C4-2B (cell line): ENCODE results near the gene LCN1.

Source experiments
- H3K27ac ChIP-seq: fragments of 450-650 bp; 2 replicates; pipeline ENCODE4 v1.5.1; 2017
- ZFX ChIP-seq: fragments of 450-650 bp; IDR thresholded peaks from 2 replicates; pipeline ENCODE4 v1.6.1; 2017
- TF ChIP-seq, protein P1 (sequence below): fragments of 450-650 bp; conservative IDR thresholded peaks from 2 replicates; pipeline ENCODE4 v1.5.1; 2017; ENCODE audit warnings: mild to moderate bottlenecking

Gene LCN1

DNA sequence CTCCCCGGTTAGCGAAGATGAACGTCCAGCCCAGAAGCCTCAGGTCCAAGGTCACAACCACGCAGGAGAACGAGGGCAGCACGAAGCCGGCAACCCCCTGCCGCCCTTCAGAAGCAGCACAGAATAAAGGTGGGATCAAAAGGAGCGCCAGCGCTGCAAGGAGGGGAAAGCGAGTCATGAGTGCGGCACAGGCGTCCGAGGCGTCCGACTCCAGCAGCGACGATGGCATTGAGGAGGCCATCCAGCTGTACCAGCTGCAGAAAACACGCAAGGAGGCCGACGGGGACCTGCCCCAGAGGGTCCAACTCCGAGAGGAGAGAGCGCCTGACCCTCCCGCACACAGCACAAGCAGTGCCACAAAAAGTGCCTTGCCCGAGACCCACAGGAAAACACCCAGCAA is 35.9 kb upstream of the LCN1 start:
- H3K27ac ChIP-seq, result no peak overlapping the region
- no peak for TF ChIP-seq ZFX
- TF ChIP-seq, protein P1, sequence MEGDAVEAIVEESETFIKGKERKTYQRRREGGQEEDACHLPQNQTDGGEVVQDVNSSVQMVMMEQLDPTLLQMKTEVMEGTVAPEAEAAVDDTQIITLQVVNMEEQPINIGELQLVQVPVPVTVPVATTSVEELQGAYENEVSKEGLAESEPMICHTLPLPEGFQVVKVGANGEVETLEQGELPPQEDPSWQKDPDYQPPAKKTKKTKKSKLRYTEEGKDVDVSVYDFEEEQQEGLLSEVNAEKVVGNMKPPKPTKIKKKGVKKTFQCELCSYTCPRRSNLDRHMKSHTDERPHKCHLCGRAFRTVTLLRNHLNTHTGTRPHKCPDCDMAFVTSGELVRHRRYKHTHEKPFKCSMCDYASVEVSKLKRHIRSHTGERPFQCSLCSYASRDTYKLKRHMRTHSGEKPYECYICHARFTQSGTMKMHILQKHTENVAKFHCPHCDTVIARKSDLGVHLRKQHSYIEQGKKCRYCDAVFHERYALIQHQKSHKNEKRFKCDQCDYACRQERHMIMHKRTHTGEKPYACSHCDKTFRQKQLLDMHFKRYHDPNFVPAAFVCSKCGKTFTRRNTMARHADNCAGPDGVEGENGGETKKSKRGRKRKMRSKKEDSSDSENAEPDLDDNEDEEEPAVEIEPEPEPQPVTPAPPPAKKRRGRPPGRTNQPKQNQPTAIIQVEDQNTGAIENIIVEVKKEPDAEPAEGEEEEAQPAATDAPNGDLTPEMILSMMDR, result no peak

DNA sequence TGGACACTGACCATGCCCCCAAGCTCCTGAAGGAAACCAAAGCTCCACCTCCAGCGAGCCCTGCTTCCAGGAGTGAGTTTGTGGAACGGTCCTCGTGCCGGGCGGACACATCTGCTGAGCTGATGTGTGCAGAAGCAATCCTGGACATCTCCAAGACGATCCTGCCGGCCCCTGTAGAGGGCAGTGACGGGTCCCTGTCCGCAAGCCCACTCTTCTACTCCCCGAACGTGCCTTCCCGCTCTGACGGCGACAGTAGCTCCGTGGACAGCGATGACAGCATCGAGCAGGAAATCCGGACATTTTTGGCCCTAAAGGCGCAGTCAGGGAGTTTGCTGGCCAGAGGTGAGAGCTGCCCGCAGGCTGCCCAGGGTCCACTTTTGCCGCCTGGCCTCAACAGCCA is 35.4 kb upstream of the LCN1 start:
- no peak overlapping the region for H3K27ac ChIP-seq
- TF ChIP-seq, protein P1, result no peak
- TF ChIP-seq ZFX, result no peak

DNA sequence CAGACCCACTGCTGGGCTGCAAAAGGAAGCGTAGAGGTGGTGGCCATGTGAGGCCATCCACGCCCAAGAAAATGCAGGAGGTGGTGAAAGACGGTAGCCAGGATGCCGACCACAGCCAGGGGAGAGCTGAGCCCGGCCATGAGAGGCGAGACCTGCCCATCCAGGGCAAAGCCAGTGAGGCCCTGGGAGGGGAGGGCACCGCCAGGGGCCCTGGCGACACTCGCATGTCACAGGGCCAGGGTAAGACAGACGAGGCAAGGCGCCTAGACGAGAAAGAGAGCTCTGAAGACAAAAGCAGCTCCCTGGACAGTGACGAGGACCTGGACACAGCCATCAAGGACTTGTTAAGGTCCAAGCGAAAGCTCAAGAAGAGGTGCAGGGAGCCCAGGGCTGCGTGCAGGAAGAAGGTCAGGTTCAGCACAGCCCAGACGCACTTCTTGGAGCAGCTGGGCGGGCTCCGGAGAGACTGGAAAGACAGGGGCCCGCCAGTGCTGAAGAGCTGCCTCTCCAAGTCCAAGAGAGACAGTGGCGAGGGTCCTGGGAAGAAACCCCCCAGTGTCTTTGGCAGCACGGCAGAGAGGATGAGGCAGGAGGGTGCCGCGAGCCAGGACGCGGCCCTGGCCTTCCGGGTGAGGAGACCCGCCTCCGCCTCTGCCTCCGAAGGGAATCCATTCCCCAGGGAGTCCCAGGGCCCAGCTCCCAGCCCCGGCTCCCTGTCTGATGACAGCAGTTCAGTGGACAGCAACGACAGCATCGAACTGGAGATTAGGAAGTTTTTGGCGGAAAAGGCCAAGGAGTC is 34.8 kb upstream of the LCN1 start:
- no peak for TF ChIP-seq ZFX
- TF ChIP-seq, protein P1, result no peak
- no peak overlapping the region for H3K27ac ChIP-seq

DNA sequence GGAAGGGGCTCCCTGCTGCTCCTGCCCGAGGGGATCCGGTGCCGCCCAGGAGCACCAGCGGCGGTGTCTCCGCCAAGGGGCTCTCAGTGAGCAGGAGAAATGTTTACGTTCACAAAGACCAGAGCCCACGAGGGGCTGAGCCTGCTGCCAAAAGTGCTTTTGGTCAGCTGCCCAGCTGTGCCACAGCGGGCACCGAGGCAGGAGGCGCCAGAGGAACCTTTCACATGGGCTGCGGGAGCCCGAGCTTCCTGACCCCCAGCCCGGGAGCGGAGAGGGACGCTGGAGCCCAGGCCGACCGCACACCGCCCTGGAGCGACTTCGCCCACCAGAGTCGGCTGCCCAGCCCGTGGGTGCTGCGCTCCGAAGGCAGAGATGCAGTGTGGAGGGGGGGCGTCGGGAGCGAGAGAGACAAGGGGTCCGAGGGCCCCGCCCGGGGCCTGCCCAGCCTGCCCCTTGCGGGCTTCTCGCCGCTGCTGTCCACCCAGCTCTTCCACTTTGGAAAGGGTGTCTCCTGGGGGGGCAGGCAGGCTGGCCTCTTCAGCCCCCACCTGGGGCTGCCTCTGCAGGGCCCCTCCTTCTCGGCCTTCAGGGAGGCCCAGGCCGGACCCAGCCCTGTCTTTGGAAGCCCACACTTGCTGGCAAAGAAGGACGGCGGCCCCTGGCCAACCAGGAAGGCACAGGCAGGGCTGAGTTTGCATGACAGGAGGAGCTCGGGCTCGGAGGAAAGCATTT is 33.8 kb upstream of the LCN1 start:
- H3K27ac ChIP-seq, result no peak overlapping the region
- no peak for TF ChIP-seq ZFX
- TF ChIP-seq, protein P1, result no peak

DNA sequence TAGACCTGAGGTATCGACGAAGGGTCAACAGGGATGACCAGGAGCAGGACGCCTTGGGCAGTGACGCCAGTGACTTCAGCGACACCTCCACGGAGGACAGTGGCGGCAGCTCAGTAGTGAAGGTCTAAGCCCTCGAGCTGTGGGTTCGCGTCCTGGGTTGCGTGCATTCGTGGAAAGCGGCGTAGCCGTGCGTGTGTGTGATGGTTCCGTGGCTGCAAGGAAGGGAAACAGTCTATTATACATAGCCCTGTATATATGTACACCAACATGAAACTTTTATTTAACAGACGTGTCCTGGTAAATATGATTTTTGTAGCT is 33.3 kb upstream of the LCN1 start:
- TF ChIP-seq, protein P1, result no peak
- H3K27ac ChIP-seq, result no peak overlapping the region

- no peak overlapping the region for H3K27ac ChIP-seq
- TF ChIP-seq, protein P1, result no peak
- no peak for TF ChIP-seq ZFX
Measured at GRCh38 chr9:135488527-135488926, 32.7 kb upstream of the LCN1 start.

GRCh38 chr9:135489188-135489906 is 31.9 kb upstream of the LCN1 start:
- TF ChIP-seq, protein P1, result no peak
- TF ChIP-seq ZFX, result no peak
- no peak overlapping the region for H3K27ac ChIP-seq
